Amygdala (tissue), 56 donors: ENCODE measurements around the gene LYSMD3.
A peak's percentile ranks its signal among the peaks of the same experiment; 100 is the strongest.

Experiments used
- DNase-seq, 56 donors: peaks; one replicate each; lab custom pipeline; 2025; lab: John Stamatoyannopoulos, UW

The LYSMD3 gene

GRCh38 chr5:90488791-90489190 is 40.6 kb downstream of the LYSMD3 start:
- no peak for DNase-seq

- DNase-seq, result no peak
Observed at GRCh38 chr5:90484540-90484939, 44.8 kb downstream of the LYSMD3 start.

GRCh38 chr5:90483206-90483605 is 46.2 kb downstream of the LYSMD3 start:
- DNase-seq, result no peak

GRCh38 chr5:90480699-90481098 is 48.7 kb downstream of the LYSMD3 start:
- DNase-seq, result no peak

GRCh38 chr5:90479611-90480385 is 49.6 kb downstream of the LYSMD3 start:
- DNase-seq, result no peak

GRCh38 chr5:90477621-90478215 is 51.7 kb downstream of the LYSMD3 start:
- no peak for DNase-seq

- peak in 3 of 56 donors; percentile 1 to 14 (median 3) for DNase-seq
Observed at GRCh38 chr5:90477073-90477472, 52.3 kb downstream of the LYSMD3 start.

- DNase-seq, result no peak
Observed at GRCh38 chr5:90476391-90476790, 53.0 kb downstream of the LYSMD3 start.

GRCh38 chr5:90475436-90475980 is 53.9 kb downstream of the LYSMD3 start:
- DNase-seq, result no peak

GRCh38 chr5:90474235-90475107 is 54.9 kb downstream of the LYSMD3 start, which contains the start of the genes MBLAC2 and POLR3G:
Gene MBLAC2 (minus strand): TSS chr5:90474771. CDS start chr5:90474292, 479 bp downstream.
Gene POLR3G (plus strand): TSS chr5:90474864. CDS start chr5:90485568, 10,704 bp downstream.
- peak; percentile 48 to 93 (median 87) for DNase-seq

- DNase-seq, result peak in 26 of 56 donors; percentile 15 to 81 (median 50)
Observed at GRCh38 chr5:90473396-90474234, 55.8 kb downstream of the LYSMD3 start.

- DNase-seq, result no peak
Observed at GRCh38 chr5:90472783-90473395, 56.5 kb downstream of the LYSMD3 start.
